Measurements from ENCODE around the gene ANKRD44.
A peak's percentile ranks its signal among the peaks of the same experiment; 100 is the strongest.

- TF ChIP-seq, protein P1, sequence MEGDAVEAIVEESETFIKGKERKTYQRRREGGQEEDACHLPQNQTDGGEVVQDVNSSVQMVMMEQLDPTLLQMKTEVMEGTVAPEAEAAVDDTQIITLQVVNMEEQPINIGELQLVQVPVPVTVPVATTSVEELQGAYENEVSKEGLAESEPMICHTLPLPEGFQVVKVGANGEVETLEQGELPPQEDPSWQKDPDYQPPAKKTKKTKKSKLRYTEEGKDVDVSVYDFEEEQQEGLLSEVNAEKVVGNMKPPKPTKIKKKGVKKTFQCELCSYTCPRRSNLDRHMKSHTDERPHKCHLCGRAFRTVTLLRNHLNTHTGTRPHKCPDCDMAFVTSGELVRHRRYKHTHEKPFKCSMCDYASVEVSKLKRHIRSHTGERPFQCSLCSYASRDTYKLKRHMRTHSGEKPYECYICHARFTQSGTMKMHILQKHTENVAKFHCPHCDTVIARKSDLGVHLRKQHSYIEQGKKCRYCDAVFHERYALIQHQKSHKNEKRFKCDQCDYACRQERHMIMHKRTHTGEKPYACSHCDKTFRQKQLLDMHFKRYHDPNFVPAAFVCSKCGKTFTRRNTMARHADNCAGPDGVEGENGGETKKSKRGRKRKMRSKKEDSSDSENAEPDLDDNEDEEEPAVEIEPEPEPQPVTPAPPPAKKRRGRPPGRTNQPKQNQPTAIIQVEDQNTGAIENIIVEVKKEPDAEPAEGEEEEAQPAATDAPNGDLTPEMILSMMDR (IDR thresholded peaks at IDR 0.05; ENCODE audit: low read depth, low read length) = peak; percentile 50
- TF ChIP-seq, protein P2, sequence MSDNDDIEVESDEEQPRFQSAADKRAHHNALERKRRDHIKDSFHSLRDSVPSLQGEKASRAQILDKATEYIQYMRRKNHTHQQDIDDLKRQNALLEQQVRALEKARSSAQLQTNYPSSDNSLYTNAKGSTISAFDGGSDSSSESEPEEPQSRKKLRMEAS (IDR thresholded peaks at IDR 0.05; ENCODE audit: low read depth, low read length) = no peak
Measured at GRCh38 chr2:197075754-197076337, 234.7 kb downstream of the ANKRD44 start.

Measured in NB4 (cell line).